IPS-18a (cell line): Measurements from ENCODE around the gene OR10A6.

ENCODE experiments used
- H3K27ac ChIP-seq: one replicate; pipeline ENCODE4 v1.5.1; 2013; ENCODE audit warnings: low read length
- H3K27me3 ChIP-seq: one replicate; pipeline ENCODE4 v1.6.1; 2013; ENCODE audit warnings: mild to moderate bottlenecking, low read length; ENCODE audit not compliant: control insufficient read depth, insufficient read depth
- H3K36me3 ChIP-seq: one replicate; pipeline ENCODE4 v1.6.1; 2013; ENCODE audit warnings: low read depth, low read length; ENCODE audit not compliant: control insufficient read depth
- H3K4me1 ChIP-seq: one replicate; pipeline ENCODE4 v1.6.1; 2013; ENCODE audit warnings: low read depth, low read length; ENCODE audit not compliant: control insufficient read depth
- H3K4me3 ChIP-seq: one replicate; pipeline ENCODE4 v1.5.1; 2013; ENCODE audit warnings: low read length
- H3K9ac ChIP-seq: one replicate; pipeline ENCODE4 v1.6.1; 2013; ENCODE audit warnings: mild to moderate bottlenecking, low read length, moderate library complexity
- H3K9me3 ChIP-seq: one replicate; pipeline ENCODE4 v1.6.1; 2013; ENCODE audit warnings: low read depth, low read length; ENCODE audit not compliant: control insufficient read depth

OR10A6 gene

DNA sequence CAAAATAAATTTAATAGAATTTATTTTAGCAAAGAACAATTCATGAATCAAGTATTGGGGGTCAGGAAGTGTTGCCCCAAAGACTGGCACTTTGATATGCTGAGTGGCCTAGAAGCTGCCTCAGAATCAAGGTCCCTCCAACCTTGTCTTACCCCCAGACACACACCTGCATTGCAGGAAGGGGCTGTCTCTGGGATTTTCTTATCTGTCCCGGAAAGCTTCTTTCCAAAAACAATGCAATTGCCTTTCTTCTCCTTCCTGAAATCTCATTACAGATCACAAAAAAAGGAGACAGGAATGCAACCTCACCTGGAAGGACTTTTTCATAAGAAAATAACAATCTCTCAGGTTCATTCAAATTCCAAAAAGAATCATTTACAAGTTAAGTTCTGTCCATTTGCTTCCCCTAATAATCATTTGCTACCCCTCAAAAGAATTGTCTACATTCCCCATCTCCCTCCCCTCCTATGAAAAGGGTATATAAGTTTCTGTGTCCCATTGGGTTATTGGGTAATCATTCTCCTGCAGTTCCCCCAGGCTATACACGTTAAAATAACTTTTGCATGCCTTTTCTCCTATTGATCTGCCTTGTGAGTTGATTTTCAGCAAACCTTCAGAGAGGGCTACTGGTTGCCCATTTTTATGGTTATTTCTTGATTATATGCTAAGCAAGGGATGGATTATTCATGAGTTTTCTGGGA, 21.3 kb downstream of the OR10A6 start:
- Histone ChIP-seq H3K4me1 (peaks cover 52% of the 10 kb centered on the region), H3K27ac (no peak overlapping the region), H3K9ac (no peak overlapping the region), H3K27me3 (no peaks in the 10 kb centered on the region), H3K4me3 (no peak overlapping the region), H3K36me3 (no peaks in the 10 kb centered on the region), H3K9me3 (no peaks in the 10 kb centered on the region)

GRCh38 chr11:7907121-7907520, 23.9 kb downstream of the OR10A6 start:
- H3K27ac ChIP-seq, result no peak overlapping the region
- no peak overlapping the region for H3K9ac ChIP-seq
- H3K36me3 ChIP-seq, result no peaks in the 10 kb centered on the region
- H3K4me3 ChIP-seq, result no peak overlapping the region
- H3K9me3 ChIP-seq, result no peaks in the 10 kb centered on the region
- peaks cover 52% of the 10 kb centered on the region for H3K4me1 ChIP-seq
- H3K27me3 ChIP-seq, result no peaks in the 10 kb centered on the region

DNA sequence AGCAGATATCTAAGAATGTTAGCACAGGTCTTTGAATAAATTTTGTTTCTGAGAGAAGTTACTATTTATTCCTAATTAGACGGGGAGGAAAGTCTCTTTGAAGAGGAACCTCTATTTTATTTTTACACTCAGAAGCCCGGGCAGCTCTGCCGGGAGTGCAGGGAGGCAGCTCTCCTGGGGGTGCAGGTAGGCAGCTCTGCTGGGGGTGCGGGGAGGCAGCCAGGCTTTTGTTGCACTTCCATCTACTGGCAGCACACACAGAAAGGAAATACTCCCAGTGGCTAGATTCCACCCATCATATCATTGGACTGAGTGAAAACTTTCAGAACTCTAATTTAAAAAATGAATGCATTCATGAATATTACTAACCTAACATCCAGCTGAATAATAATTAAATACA, 24.6 kb downstream of the OR10A6 start:
- no peak overlapping the region for H3K27ac ChIP-seq
- H3K9me3 ChIP-seq, result no peaks in the 10 kb centered on the region
- H3K36me3 ChIP-seq, result no peaks in the 10 kb centered on the region
- no peak overlapping the region for H3K9ac ChIP-seq
- H3K27me3 ChIP-seq, result no peaks in the 10 kb centered on the region
- H3K4me1 ChIP-seq, result peaks cover 52% of the 10 kb centered on the region
- no peak overlapping the region for H3K4me3 ChIP-seq

DNA sequence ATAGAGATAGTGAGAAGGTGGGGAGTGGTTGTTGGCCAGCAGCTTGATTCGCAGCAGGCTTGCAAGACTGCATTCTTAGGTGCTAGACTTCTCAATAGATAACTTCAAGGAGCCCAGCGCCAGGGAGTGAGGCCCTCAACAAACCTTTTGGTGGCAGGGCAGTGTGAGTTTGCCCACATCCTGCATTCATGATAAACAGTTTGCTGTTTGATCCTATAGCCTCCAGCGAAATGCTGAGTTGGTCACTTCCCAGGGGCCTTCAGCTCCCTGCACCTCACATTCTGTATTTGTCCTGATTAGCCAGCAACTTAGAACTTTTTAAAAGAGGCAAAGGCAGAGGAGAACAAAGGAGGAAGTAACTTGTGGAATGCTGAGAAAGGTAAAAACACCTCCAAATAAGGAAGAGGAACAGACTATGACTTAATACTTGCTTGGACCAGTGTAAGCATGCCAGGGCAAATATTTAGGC, 25.1 kb downstream of the OR10A6 start:
- Histone ChIP-seq H3K9me3 (no peaks in the 10 kb centered on the region), H3K4me1 (peaks cover 52% of the 10 kb centered on the region), H3K9ac (peak overlapping the region; percentile 38), H3K27me3 (no peaks in the 10 kb centered on the region), H3K36me3 (no peaks in the 10 kb centered on the region), H3K27ac (no peak overlapping the region), H3K4me3 (peak overlapping the region; percentile 3)

- peak overlapping the region; percentile 38 for H3K9ac ChIP-seq
- H3K36me3 ChIP-seq, result no peaks in the 10 kb centered on the region
- H3K9me3 ChIP-seq, result no peaks in the 10 kb centered on the region
- peaks cover 51% of the 10 kb centered on the region for H3K4me1 ChIP-seq
- H3K4me3 ChIP-seq, result peak overlapping the region; percentile 19
- no peaks in the 10 kb centered on the region for H3K27me3 ChIP-seq
- no peak overlapping the region for H3K27ac ChIP-seq
These were observed 25.5 kb downstream of the OR10A6 start for GRCh38 chr11:7905549-7905948.

GRCh38 chr11:7904917-7905316, 26.2 kb downstream of the OR10A6 start:
- Histone ChIP-seq H3K36me3 (no peaks in the 10 kb centered on the region), H3K4me3 (peak overlapping the region; percentile 19), H3K9me3 (no peaks in the 10 kb centered on the region), H3K9ac (peak overlapping the region; percentile 38), H3K4me1 (peaks cover 45% of the 10 kb centered on the region), H3K27ac (no peak overlapping the region), H3K27me3 (no peaks in the 10 kb centered on the region)

DNA sequence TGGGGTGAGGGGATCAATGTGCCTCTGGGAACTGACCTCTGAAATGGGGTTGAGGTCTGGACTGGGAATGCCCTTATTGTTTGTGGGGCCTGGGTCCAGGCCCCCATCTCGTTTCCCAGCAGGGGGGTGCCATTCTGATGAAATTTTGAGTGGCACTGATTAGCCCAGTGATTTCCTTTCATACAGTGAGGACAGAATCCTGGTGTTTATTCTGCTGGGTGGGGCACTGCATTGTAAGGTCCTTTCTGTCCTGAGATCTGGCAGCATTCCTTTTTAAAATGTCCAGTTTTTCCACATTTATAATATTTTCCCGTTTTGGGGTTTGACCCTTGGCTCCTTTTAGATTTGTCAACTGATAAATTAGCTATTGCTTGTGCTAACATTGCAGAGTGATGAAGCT, 27.1 kb downstream of the OR10A6 start:
- Histone ChIP-seq H3K27ac (no peak overlapping the region), H3K4me1 (peaks cover 39% of the 10 kb centered on the region), H3K9ac (no peak overlapping the region), H3K4me3 (no peak overlapping the region), H3K36me3 (no peaks in the 10 kb centered on the region), H3K27me3 (no peaks in the 10 kb centered on the region), H3K9me3 (no peaks in the 10 kb centered on the region)

GRCh38 chr11:7901319-7901854, 29.7 kb downstream of the OR10A6 start:
- H3K27me3 ChIP-seq, result no peaks in the 10 kb centered on the region
- H3K4me3 ChIP-seq, result no peak overlapping the region
- no peaks in the 10 kb centered on the region for H3K9me3 ChIP-seq
- H3K9ac ChIP-seq, result no peak overlapping the region
- peaks cover 14% of the 10 kb centered on the region for H3K4me1 ChIP-seq
- H3K27ac ChIP-seq, result no peak overlapping the region
- no peaks in the 10 kb centered on the region for H3K36me3 ChIP-seq

- Histone ChIP-seq H3K4me3 (no peak overlapping the region), H3K27ac (no peak overlapping the region), H3K36me3 (no peaks in the 10 kb centered on the region), H3K4me1 (peaks cover 7% of the 10 kb centered on the region), H3K27me3 (no peaks in the 10 kb centered on the region), H3K9me3 (no peaks in the 10 kb centered on the region), H3K9ac (no peak overlapping the region)
These were observed 30.4 kb downstream of the OR10A6 start for GRCh38 chr11:7900686-7901085.

DNA sequence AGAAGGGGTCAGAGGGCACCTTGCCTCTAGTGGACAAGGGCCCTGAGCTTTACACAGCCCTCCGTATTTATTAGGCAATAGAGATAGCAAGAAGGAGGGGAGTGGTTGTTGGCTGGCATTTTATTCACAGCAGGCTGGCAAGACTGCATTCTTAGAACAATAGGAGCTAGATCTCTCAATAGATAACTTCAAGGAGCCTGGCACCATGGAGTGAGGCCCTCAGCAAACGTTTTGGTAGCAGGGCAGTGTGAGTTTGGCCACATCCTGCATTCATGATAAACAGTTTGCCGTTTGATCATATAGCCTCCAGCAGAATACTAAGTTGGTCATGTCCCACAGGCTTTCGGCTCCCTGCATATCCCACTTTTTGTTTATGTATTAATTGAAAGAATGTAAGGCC, 31.6 kb downstream of the OR10A6 start:
- H3K4me3 ChIP-seq, result no peak overlapping the region
- H3K27me3 ChIP-seq, result no peaks in the 10 kb centered on the region
- H3K4me1 ChIP-seq, result no peaks in the 10 kb centered on the region
- H3K9me3 ChIP-seq, result no peaks in the 10 kb centered on the region
- H3K27ac ChIP-seq, result no peak overlapping the region
- no peaks in the 10 kb centered on the region for H3K36me3 ChIP-seq
- H3K9ac ChIP-seq, result no peak overlapping the region

DNA sequence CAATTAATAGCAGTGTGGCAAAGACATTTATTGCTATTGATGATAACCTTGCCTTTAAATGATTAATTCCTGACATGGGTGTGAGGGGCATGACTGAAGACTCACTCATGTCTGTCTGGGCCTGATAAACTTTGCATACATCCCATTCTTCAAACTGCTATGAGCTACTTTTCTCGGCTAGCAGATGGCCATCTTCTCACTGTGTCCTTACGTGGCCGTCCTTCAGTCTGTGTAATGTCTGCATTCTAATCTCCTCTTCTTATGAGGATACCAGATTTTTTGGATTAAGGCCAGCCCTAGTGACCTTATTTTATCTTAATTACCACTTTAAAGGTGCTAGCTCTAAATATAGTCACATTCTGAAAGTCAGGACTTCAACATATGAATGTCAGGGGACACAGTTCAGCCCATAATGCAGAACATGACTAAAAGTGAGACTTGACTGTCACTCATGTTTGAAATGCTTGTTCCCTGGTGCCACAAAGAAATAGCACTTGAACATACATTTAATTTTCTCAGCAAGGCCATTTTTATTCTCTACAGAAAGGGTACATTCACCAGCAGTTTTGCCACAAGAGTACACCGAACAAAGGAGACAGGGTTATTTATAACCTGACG, 32.3 kb downstream of the OR10A6 start:
- no peak overlapping the region for H3K9ac ChIP-seq
- H3K4me1 ChIP-seq, result no peaks in the 10 kb centered on the region
- H3K27ac ChIP-seq, result no peak overlapping the region
- H3K9me3 ChIP-seq, result no peaks in the 10 kb centered on the region
- H3K27me3 ChIP-seq, result no peaks in the 10 kb centered on the region
- H3K36me3 ChIP-seq, result no peaks in the 10 kb centered on the region
- H3K4me3 ChIP-seq, result no peak overlapping the region
